Thyroid gland (tissue), 4 donors: ENCODE data around the gene ARHGAP30.

Experiments
- CTCF ChIP-seq, 6 experiments: fragments of 200-600 bp in 3 of 6; fragments of 450-650 bp in 3 of 6; sonication (generic) in 3 of 6; IDR thresholded peaks; one replicate each; pipeline ENCODE4 v1.5.1; 2016 to 2019; ENCODE audit warnings: antibody characterized with exemption in 6 of 6, mild to moderate bottlenecking in 2 of 6, inconsistent platforms in 1 of 6, moderate library complexity in 1 of 6
- POLR2A ChIP-seq, 2 donors: fragments of 450-650 bp; IDR thresholded peaks; one replicate each; pipeline ENCODE4 v1.6.1; 2017; ENCODE audit warnings: antibody characterized with exemption in 2 of 2, mild to moderate bottlenecking in 2 of 2, moderate library complexity in 1 of 2

GRCh38 chr1:161013488-161014230 is 56.0 kb downstream of the ARHGAP30 start:
- TF ChIP-seq CTCF (IDR thresholded peaks at IDR 0.05), result no peak
- peak in 1 of 2 donors; percentile 30 for TF ChIP-seq POLR2A (IDR thresholded peaks at IDR 0.05)
